Activated CD8-positive, alpha-beta memory T cell treated with anti-CD3 and anti-CD28 coated beads, Interleukin-2, amount 10 ng/mL, durations not matched to agents 7 days and 5 days (primary cell): ENCODE data around the gene DIO2. TPM values are rescaled to one million over a fixed set of nuclear protein-coding genes. Genes with fewer than 3 reads are reported as not detected.

ENCODE experiments used
- ATAC-seq: fragments of 150-1000 bp; cut with Tn5 transposase; one replicate; pipeline ENCODE4 v1.10.0; 2021; ENCODE audit warnings: moderate library complexity
- CTCF ChIA-PET: fragments of 350-600 bp; sonication (Branson Sonifier 250); formaldehyde crosslinking; loops from one replicate; lab custom pipeline; 2021; ENCODE audit warnings: antibody characterized with exemption; lab: Charles Lee
- DNase-seq: peaks from one replicate; pipeline ENCODE4 v3.0.0-alpha.2; 2020
- H3K27ac Mint-ChIP-seq: one replicate; pipeline ENCODE4 v1.8.0; 2021; ENCODE audit warnings: mild to moderate bottlenecking, mixed read lengths
- H3K27me3 Mint-ChIP-seq: one replicate; pipeline ENCODE4 v1.8.0; 2021; ENCODE audit warnings: mixed read lengths
- H3K36me3 Mint-ChIP-seq: one replicate; pipeline ENCODE4 v1.8.0; 2021; ENCODE audit warnings: mild to moderate bottlenecking, mixed read lengths
- H3K4me1 Mint-ChIP-seq: one replicate; pipeline ENCODE4 v1.8.0; 2021; ENCODE audit warnings: mixed read lengths
- H3K4me3 Mint-ChIP-seq: one replicate; pipeline ENCODE4 v1.8.0; 2021; ENCODE audit warnings: mild to moderate bottlenecking, moderate library complexity, mixed read lengths
- H3K9me3 Mint-ChIP-seq: one replicate; pipeline ENCODE4 v1.8.0; 2022; ENCODE audit warnings: low read depth, mixed read lengths
- total RNA-seq, 2 experiments: library from RNA; stranded (reverse); gene quantifications; one replicate each; pipeline ENCODE4 v1.2.3, GENCODE V29; 2021

DIO2 gene
- total RNA-seq, 2 experiments from 2014 or later, result not detected

DNA sequence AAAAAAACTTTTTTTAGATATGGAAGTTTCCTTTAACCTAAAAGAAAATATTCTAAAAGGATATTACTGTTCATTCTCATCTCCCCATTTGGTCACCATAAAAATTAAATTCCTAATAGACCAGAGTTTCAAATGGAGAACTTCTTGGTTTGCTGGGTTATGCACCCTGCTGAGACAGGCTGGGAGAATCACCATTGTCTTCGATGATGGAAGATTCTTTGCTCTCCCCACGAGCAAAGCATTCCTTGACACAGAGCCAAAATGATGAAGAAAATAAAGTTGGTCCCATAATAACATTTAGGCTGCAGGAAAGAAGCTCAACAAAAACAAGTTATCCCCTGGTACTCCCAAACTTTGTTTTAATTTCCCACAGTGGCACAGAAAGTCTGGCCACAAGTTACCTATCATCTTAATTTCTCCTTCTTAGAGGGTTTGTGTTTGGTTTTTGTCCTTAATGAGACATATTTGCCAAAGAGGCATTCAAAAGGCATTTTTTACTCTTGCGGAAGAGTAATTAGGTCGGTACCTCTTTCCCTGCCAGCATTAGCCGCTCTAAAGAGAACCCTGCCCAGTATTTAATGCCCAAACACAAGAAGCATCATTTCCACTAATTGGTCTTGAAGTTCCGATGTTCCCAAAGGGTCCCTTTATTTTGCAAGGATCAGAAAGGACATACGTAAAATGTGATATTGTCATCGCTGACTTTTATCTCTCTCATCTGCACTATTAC lies 4.8 kb downstream of the DIO2 start:
- Mint-ChIP-seq H3K9me3 (peaks cover 3% of the 10 kb centered on the region), H3K27ac (no peak overlapping the region), H3K36me3 (no peaks in the 10 kb centered on the region), H3K4me3 (no peak overlapping the region), H3K27me3 (peaks cover 2% of the 10 kb centered on the region), H3K4me1 (no peaks in the 10 kb centered on the region)
- ATAC-seq, result no peak
- DNase-seq, result no peak
- CTCF ChIA-PET, result no interaction called here

DNA sequence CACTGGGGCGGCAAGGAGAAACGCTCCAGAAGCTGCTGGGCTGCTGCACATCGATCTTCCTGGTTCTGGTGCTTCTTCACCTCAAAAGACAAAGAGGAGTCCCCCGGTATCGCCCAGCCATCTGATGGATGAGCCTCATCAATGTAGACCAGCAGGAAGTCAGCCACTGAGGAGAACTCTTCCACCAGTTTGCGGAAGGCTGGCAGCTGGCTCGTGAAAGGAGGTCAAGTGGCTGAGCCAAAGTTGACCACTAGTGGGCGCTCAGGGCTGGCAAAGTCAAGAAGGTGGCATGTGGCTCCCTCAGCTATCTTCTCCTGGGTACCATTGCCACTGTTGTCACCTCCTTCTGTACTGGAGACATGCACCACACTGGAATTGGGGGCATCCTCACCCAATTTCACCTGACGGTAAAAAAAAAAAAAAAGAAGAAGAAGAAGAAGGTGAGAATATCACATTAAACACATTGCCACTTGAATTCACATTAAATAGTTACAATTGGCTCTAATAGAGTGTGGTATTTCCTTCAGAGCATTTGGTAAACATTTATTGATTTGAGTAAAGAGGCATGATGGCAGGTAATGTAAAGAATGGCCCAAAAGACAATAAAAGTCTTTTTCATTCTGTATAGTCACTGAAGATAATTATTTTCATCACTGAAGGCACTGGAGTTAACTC lies 8.3 kb downstream of the DIO2 start:
- no peaks in the 10 kb centered on the region for H3K27me3 Mint-ChIP-seq
- peaks cover 3% of the 10 kb centered on the region for H3K9me3 Mint-ChIP-seq
- no peak overlapping the region for H3K4me3 Mint-ChIP-seq
- CTCF ChIA-PET, result no interaction called here
- DNase-seq (no peak), ATAC-seq (no peak)
- H3K4me1 Mint-ChIP-seq, result no peaks in the 10 kb centered on the region
- no peaks in the 10 kb centered on the region for H3K36me3 Mint-ChIP-seq
- H3K27ac Mint-ChIP-seq, result no peak overlapping the region

DNA sequence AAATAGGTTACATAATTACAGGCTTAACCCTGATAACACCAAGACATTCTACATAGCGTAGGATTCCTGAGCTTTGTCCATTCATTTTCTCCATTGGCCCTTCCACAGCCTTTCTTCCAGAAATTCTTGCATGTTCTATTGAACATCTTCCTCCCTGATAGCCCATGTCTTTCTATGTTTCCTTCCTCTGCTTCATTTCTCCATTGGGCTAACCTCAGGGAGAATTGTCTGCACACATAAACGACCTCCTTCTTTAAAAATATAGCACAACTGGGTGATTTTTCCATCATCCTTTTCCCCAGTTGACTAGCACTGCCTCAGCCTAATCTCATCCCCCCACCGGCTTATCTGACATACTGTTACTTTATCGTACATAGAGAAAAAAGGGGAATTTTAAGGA lies 11.2 kb downstream of the DIO2 start:
- CTCF ChIA-PET, result interaction anchor here (0.6 kb wide), 1 partner anchor 703 kb away, joined by 3 read pairs; no protein-coding TSS in a partner anchor
- H3K36me3 Mint-ChIP-seq, result no peaks in the 10 kb centered on the region
- H3K4me1 Mint-ChIP-seq, result no peaks in the 10 kb centered on the region
- no peak overlapping the region for H3K27ac Mint-ChIP-seq
- no peaks in the 10 kb centered on the region for H3K9me3 Mint-ChIP-seq
- DNase-seq (no peak), ATAC-seq (no peak)
- no peaks in the 10 kb centered on the region for H3K27me3 Mint-ChIP-seq
- H3K4me3 Mint-ChIP-seq, result no peak overlapping the region

DNA sequence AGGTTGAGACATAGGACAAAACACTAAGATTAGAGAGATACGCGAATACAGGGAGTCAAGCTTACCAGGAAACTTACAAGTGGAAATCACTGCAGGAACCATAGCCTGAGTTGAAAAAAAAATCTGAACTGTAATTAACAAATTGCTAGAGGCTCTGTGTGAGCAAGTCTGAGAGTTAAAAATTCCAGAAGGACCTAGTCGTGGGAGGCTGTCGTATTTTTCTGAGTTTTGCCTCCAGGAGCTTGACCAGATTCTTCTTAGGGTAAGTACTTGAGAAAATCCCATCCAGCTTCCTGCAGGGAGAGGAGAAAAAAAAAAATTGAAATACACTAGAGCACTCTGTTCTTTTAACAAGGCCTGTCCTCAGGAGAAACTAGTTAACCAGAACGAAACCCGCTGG lies 22.7 kb downstream of the DIO2 start:
- H3K4me1 Mint-ChIP-seq, result no peaks in the 10 kb centered on the region

DNA sequence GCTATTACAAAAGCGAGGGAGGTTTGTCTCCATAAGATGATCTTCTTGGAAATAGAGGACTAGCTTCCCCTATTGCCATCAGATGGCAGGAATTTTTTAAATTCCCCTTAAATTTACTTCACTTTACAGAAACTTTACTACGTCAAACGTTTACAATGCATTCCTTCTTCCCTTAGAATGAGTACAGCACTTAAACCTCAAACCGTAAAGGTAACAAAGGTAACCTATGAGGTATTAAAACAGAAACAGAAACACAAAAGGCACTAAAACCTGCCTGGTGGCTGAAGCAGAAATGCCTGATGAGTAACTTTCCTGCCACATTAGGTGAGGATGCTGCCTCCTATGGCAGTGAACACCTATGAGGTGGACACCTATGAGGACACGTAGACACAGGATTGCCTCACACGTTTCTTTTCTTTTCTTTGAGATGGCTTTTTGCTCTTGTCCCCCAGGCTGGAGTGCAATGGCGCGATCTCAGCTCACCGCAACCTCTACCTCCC lies 25.0 kb downstream of the DIO2 start:
- Mint-ChIP-seq H3K9me3 (peaks cover 3% of the 10 kb centered on the region), H3K36me3 (no peaks in the 10 kb centered on the region), H3K27ac (no peak overlapping the region), H3K27me3 (no peaks in the 10 kb centered on the region), H3K4me1 (no peaks in the 10 kb centered on the region), H3K4me3 (no peak overlapping the region)
- DNase-seq, result no peak
- ATAC-seq, result no peak
- CTCF ChIA-PET, result no interaction called here

More for the DNA sequence above, 22.7 kb downstream of the DIO2 start:
- Mint-ChIP-seq H3K4me3 (no peak overlapping the region), H3K9me3 (no peaks in the 10 kb centered on the region), H3K36me3 (no peaks in the 10 kb centered on the region), H3K27me3 (no peaks in the 10 kb centered on the region), H3K27ac (no peak overlapping the region)
- DNase-seq (no peak), ATAC-seq (no peak)
- CTCF ChIA-PET, result no interaction called here

DNA sequence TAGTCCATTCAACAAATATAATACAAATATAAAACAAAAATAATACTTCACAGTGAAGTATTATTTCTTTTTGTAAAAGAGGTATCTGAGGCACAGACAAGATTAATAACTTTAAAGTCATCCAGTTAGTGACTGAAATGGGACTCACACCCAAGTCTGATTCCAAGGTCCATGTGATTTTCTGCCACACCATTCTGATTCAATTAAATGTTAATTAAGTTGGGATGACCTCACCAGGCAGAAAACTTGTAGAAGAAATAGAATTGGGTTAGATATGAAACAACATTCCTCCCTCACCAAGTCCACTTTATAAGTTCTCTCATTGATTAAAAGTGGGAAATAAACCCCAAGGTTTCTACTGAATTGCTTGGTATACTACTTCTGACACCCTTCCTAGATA lies 34.4 kb downstream of the DIO2 start:
- DNase-seq, result no peak
- H3K27me3 Mint-ChIP-seq, result no peaks in the 10 kb centered on the region

DNA sequence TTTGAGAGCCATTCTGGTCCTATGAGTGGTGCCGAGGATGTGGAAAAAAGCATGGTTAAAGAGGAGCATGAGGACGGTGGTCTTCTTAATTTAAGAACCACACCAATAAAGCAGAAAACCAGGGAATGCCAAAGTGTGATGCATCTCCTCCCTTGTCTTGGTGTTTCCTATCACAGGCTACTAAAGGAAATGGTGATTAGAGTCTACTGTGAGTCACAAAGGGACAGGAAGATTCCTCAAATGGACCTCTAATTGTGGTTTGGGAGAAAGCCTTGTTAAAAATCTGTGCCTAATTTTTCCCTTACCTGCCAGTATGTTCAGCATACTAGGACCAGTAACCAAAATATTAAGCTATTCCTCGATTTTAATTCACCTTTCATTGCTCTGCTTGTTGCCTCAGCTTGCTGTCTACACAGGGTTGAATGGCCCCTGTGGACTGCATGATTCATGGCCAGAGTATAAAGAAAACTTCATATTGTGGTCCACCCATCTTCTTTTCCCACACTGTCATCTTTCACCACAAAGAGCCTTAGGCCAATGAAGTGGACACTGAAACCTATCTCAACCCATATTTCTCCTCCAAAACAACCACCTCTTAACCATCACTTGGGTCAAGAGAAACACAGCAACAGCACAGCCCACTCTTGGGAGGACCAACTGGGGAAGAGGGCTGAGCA lies 38.8 kb downstream of the DIO2 start:
- no peak for ATAC-seq
- H3K4me3 Mint-ChIP-seq, result no peak overlapping the region
- no peaks in the 10 kb centered on the region for H3K27me3 Mint-ChIP-seq
- no peak for DNase-seq
- no peaks in the 10 kb centered on the region for H3K4me1 Mint-ChIP-seq
- no peak overlapping the region for H3K27ac Mint-ChIP-seq
- peaks cover 2% of the 10 kb centered on the region for H3K9me3 Mint-ChIP-seq
- CTCF ChIA-PET, result no interaction called here
- no peaks in the 10 kb centered on the region for H3K36me3 Mint-ChIP-seq

More for the DNA sequence above, 34.4 kb downstream of the DIO2 start:
- no peak for ATAC-seq
- Mint-ChIP-seq H3K27ac (no peak overlapping the region), H3K9me3 (peaks cover 5% of the 10 kb centered on the region), H3K36me3 (no peaks in the 10 kb centered on the region), H3K4me3 (no peak overlapping the region), H3K4me1 (no peaks in the 10 kb centered on the region)
- CTCF ChIA-PET, result no interaction called here

DNA sequence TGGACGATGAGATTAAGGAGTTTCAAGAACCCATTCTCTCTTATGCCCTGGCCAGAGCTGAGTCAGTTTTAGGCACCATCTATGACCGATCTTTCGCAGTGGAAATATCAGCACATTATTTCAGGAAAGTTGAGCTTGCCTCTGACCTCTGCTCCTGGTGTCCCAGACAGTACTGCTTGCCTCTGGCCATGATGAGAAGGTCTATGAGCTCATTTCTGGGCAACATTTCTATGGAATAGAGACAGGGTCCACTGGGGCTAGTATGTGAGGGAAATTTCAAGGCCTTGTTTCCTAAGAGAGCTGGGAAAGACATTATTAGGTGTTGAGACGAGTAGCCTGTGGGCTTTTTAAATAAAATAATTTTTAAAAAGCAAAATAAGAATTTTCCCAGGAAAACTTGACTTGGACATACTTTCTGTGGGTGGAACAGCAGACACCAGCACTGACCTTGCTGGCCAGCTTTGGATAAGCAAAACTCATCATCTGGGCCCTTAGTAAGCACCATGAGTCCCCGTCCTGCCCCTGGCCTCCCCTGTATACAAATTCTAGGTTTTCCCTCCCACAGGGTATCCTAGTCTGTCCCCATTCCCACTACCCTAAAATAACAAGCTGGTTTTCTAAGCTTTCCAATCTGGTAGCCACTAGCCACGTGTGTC lies 43.4 kb downstream of the DIO2 start:
- CTCF ChIA-PET, result no interaction called here
- no peaks in the 10 kb centered on the region for H3K36me3 Mint-ChIP-seq
- no peaks in the 10 kb centered on the region for H3K4me1 Mint-ChIP-seq
- ATAC-seq (no peak), DNase-seq (no peak)
- no peaks in the 10 kb centered on the region for H3K27me3 Mint-ChIP-seq
- no peak overlapping the region for H3K4me3 Mint-ChIP-seq
- H3K27ac Mint-ChIP-seq, result no peak overlapping the region
- no peaks in the 10 kb centered on the region for H3K9me3 Mint-ChIP-seq

DNA sequence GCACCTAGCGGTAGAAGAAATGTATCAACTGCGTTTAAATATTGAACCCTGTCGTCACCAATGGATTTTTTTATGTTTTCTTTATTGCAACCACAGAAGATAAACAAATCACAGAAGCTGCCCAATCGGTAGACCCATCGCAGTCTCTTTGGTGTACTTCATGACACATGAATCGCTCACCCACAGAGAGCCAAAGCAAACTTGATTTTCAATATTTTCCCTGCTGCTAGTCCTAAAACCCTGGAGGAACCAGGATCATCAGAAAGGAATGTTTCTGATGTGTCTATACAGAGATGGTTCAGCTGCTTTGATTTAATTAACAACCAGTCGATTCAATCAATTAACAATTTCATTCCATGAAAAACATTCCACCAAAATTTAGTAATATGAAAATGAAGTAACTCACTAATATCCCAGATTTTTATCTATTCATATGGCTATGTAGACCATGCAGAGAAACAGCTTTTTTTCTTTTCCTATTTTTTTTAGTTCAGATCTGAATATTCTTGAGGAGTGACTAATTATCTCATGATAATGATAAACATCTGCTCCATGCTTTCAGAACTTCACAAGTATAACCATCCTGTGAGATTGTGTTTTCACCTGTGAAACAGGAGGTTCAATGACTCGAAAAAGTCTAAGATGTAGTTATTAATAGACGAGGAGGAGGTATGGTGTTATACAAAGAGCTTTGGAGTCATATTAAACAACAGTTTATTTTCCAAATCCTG lies 46.1 kb downstream of the DIO2 start:
- no peak overlapping the region for H3K27ac Mint-ChIP-seq
- DNase-seq (no peak), ATAC-seq (no peak)
- H3K9me3 Mint-ChIP-seq, result no peaks in the 10 kb centered on the region
- no peak overlapping the region for H3K4me3 Mint-ChIP-seq
- no peaks in the 10 kb centered on the region for H3K4me1 Mint-ChIP-seq
- no peaks in the 10 kb centered on the region for H3K36me3 Mint-ChIP-seq
- CTCF ChIA-PET, result no interaction called here
- no peaks in the 10 kb centered on the region for H3K27me3 Mint-ChIP-seq

DNA sequence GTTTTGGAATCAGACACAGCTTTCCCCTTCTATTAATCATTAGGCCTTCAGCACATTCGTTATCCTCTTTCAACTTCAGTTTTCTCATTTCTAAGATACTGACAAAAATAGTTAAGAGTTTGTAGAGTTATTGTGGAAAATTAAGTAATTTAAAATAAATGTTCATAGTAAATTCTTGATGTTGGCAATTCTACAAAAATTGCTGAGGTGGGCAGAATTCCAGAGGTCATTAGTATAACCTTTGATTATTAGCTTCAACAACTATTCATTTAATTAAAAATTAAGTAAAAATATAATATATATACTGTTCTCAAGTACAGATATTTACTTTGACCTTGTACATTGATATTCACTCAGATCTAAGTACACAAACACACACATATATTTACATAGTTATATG lies 58.5 kb downstream of the DIO2 start:
- no peaks in the 10 kb centered on the region for H3K27me3 Mint-ChIP-seq
- CTCF ChIA-PET, result no interaction called here
- H3K4me1 Mint-ChIP-seq, result no peaks in the 10 kb centered on the region
- no peak for DNase-seq
- H3K27ac Mint-ChIP-seq, result no peak overlapping the region
- H3K9me3 Mint-ChIP-seq, result no peaks in the 10 kb centered on the region
- H3K4me3 Mint-ChIP-seq, result no peak overlapping the region
- ATAC-seq, result no peak
- H3K36me3 Mint-ChIP-seq, result no peaks in the 10 kb centered on the region

DNA sequence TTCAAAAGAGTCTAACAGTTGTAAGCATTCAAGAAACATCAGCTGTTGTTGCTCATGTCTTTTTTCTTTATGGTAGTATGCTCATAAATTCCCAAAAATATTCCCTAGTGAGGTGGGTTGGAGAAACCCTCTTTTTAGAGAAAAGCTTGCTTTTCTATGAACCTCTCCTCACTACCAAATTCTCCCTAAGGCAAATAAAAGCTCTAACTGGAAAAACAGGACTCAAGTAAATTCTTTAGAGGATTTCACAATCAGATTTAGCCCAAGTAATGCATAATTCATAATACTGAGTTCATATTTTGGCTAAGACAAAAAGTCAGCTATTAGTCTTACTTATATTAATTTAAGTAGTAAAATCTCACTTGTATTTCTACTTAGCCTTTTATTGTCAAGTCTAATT lies 59.1 kb downstream of the DIO2 start:
- H3K27me3 Mint-ChIP-seq, result no peaks in the 10 kb centered on the region
- no peak overlapping the region for H3K4me3 Mint-ChIP-seq
- no peaks in the 10 kb centered on the region for H3K4me1 Mint-ChIP-seq
- H3K36me3 Mint-ChIP-seq, result no peaks in the 10 kb centered on the region
- peaks cover 2% of the 10 kb centered on the region for H3K9me3 Mint-ChIP-seq
- no peak for DNase-seq
- no peak for ATAC-seq
- CTCF ChIA-PET, result no interaction called here
- H3K27ac Mint-ChIP-seq, result no peak overlapping the region

DNA sequence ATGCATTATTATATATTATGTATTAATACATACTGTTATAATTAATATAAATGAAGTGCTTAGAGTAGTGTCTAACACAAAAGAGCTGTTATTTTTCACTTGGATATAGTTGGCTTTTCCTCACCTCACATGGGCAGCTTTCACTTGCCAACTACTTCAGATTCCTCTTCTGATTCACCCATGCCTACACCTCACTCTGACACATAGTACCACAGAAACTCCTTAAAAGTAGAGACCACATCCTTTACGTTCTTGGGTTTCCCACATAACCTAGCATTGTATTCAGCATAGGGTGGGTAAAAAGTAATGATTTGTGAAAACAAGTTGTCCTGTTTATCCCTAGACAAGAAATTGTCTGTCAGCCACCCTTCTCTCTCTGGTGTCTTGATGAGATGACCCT lies 61.0 kb downstream of the DIO2 start:
- CTCF ChIA-PET, result no interaction called here
- no peaks in the 10 kb centered on the region for H3K27me3 Mint-ChIP-seq
- no peaks in the 10 kb centered on the region for H3K36me3 Mint-ChIP-seq
- DNase-seq (no peak), ATAC-seq (no peak)
- H3K4me3 Mint-ChIP-seq, result no peak overlapping the region
- H3K9me3 Mint-ChIP-seq, result peaks cover 4% of the 10 kb centered on the region
- no peaks in the 10 kb centered on the region for H3K4me1 Mint-ChIP-seq
- H3K27ac Mint-ChIP-seq, result no peak overlapping the region
